Cardiac septum (tissue), 1 donor: ENCODE results near the gene NCR1. TPM values are rescaled to one million over a fixed set of nuclear protein-coding genes. Genes with fewer than 3 reads are reported as not detected.

Source experiments
- DNase-seq: peaks from one replicate; pipeline ENCODE4 v3.0.0-alpha.2; 2020; ENCODE audit warnings: low spot score
- intact Hi-C: fragments of 100-400 bp; cut with DNase I; formaldehyde crosslinking; loops from one replicate; pipeline ENCODE4 v1.14.0; 2022
- total RNA-seq: library from RNA; stranded (reverse); fragmentation: NEBNext Ultra II Directional; extraction: Animal tissue kit (Norgen Biotek cat#: 25700); gene quantifications from one replicate; pipeline ENCODE4 v1.2.1, GENCODE V29; 2021
- donor health status: DM: no; HTN: no; CAD: no.

Gene NCR1
- total RNA-seq, 1 donor from 2014 or later: not detected

- DNase-seq: no peak
- intact Hi-C loops: no loop called here
Observed at GRCh38 chr19:54959840-54960239, 53.9 kb downstream of the NCR1 start.

Other genes with a start within 250 kb of the NCR1 start
- gene LILRB4, start 243.2 kb upstream of the NCR1 start, total RNA-seq: 1.2 TPM
- not detected for gene KIR3DL3, start 181.7 kb upstream of the NCR1 start, total RNA-seq
- not detected for gene KIR2DL3, start 167.6 kb upstream of the NCR1 start, total RNA-seq
- not detected for gene KIR2DL1, start 136.4 kb upstream of the NCR1 start, total RNA-seq
- gene KIR2DL4, start 102.5 kb upstream of the NCR1 start, total RNA-seq: not detected
- not detected for gene KIR3DL1, start 89.7 kb upstream of the NCR1 start, total RNA-seq
- not detected for gene KIR2DS4, start 73.5 kb upstream of the NCR1 start, total RNA-seq
- gene KIR3DL2, start 55.7 kb upstream of the NCR1 start, total RNA-seq: not detected
- gene FCAR, start 31.9 kb upstream of the NCR1 start, total RNA-seq: 0.70 TPM
- not detected for gene NLRP7, start 41.4 kb downstream of the NCR1 start, total RNA-seq
- gene NLRP2, start 60.2 kb downstream of the NCR1 start, total RNA-seq: 0.86 TPM
- gene GP6, start 132.1 kb downstream of the NCR1 start, total RNA-seq: 0.65 TPM
- gene RDH13, start 157.0 kb downstream of the NCR1 start, total RNA-seq: 43.4 TPM
- gene EPS8L1, start 169.7 kb downstream of the NCR1 start, total RNA-seq: 1.9 TPM
- gene PPP1R12C, start 211.5 kb downstream of the NCR1 start, total RNA-seq: 215 TPM
- gene TNNT1, start 243.1 kb downstream of the NCR1 start, total RNA-seq: 187 TPM